Uterus (tissue), 2 donors: ENCODE data around the gene KPNA1.

Source experiments
- POLR2A ChIP-seq, 2 donors: fragments of 450-650 bp; IDR thresholded peaks; one replicate each; pipeline ENCODE4 v1.6.1; 2016; ENCODE audit warnings: antibody characterized with exemption in 2 of 2, mild to moderate bottlenecking in 1 of 2, moderate library complexity in 1 of 2
- TF ChIP-seq, protein P1 (sequence below), 4 experiments: fragments of 200-600 bp in 2 of 4; fragments of 450-650 bp in 2 of 4; sonication (generic) in 2 of 4; IDR thresholded peaks; one replicate each; pipeline ENCODE4 v1.5.1; 2016 to 2019; ENCODE audit warnings: antibody characterized with exemption in 4 of 4, mild to moderate bottlenecking in 2 of 4, moderate library complexity in 1 of 4

DNA sequence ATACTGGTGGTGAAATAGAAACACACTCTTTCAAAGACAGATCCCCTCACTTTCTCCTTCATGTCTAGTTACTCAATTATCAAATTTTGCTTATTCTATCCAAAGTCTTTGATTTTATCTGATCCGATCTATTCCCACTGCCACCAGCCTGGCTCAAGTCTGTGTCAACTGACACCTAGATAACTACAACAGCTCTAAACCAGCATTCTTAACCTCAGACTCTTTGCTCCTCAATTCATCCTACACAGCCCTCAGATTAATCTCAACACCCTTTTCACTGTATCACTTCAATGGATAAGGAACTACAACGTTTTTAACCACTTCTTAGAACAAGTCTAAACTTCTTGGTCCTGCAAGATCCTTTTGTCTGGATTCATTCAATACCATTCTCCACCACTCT, 9.1 kb downstream of the KPNA1 start:
- TF ChIP-seq, protein P1, sequence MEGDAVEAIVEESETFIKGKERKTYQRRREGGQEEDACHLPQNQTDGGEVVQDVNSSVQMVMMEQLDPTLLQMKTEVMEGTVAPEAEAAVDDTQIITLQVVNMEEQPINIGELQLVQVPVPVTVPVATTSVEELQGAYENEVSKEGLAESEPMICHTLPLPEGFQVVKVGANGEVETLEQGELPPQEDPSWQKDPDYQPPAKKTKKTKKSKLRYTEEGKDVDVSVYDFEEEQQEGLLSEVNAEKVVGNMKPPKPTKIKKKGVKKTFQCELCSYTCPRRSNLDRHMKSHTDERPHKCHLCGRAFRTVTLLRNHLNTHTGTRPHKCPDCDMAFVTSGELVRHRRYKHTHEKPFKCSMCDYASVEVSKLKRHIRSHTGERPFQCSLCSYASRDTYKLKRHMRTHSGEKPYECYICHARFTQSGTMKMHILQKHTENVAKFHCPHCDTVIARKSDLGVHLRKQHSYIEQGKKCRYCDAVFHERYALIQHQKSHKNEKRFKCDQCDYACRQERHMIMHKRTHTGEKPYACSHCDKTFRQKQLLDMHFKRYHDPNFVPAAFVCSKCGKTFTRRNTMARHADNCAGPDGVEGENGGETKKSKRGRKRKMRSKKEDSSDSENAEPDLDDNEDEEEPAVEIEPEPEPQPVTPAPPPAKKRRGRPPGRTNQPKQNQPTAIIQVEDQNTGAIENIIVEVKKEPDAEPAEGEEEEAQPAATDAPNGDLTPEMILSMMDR (IDR thresholded peaks at IDR 0.05) = no peak
- TF ChIP-seq POLR2A (IDR thresholded peaks at IDR 0.05) = no peak
